ENCODE data around the gene FXN.
"Not testable (repeated sequence)": the region's sequence is repeated elsewhere in the genome, so short reads cannot be mapped to it uniquely, and the experiment has no call there.

FXN gene

GRCh38 chr9:69071059-69071458, 35.5 kb downstream of the FXN start:
- DNase-seq: no peak

DNA sequence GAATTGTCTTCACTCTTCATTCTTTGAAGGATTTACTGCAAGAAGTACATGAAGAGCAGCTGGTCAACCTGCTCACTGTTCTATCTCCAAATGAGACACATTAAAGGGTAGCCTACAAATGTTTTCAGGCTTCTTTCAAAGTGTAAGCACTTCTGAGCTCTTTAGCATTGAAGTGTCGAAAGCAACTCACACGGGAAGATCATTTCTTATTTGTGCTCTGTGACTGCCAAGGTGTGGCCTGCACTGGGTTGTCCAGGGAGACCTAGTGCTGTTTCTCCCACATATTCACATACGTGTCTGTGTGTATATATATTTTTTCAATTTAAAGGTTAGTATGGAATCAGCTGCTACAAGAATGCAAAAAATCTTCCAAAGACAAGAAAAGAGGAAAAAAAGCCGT, 37.6 kb downstream of the FXN start:
- no peak for DNase-seq

DNA sequence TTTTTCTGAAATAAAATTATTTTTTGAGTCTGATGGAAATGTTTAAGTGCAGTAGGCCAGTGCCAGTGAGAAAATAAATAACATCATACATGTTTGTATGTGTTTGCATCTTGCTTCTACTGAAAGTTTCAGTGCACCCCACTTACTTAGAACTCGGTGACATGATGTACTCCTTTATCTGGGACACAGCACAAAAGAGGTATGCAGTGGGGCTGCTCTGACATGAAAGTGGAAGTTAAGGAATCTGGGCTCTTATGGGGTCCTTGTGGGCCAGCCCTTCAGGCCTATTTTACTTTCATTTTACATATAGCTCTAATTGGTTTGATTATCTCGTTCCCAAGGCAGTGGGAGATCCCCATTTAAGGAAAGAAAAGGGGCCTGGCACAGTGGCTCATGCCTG, 39.2 kb downstream of the FXN start:
- no peak for DNase-seq

DNA sequence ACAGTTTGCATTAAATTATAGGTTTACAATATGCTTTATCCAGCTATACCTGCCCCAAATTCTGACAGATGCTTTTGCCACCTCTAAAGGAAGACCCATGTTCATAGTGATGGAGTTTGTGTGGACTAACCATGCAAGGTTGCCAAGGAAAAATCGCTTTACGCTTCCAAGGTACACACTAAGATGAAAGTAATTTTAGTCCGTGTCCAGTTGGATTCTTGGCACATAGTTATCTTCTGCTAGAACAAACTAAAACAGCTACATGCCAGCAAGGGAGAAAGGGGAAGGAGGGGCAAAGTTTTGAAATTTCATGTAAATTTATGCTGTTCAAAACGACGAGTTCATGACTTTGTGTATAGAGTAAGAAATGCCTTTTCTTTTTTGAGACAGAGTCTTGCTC, 41.0 kb downstream of the FXN start:
- DNase-seq: no peak

DNA sequence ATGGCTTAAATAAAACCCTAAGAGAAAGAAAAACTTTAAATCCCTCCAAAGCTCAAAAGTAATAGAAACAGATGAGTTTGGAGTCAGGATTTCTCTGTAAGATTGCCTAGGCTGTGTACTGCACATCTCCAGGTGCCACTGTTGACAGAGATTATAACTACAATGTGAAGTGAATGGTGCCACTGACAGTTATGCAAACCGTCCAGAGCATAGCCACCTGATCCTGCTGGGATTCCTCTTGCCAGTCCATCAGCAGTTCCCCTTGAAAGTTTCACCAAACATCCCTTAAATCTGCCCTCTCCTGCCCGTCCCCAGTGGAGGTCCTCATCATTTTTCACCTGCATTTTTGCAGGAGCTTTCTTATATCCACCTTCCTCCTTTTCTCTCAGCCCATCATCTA, 42.5 kb downstream of the FXN start:
- no peak for DNase-seq

DNA sequence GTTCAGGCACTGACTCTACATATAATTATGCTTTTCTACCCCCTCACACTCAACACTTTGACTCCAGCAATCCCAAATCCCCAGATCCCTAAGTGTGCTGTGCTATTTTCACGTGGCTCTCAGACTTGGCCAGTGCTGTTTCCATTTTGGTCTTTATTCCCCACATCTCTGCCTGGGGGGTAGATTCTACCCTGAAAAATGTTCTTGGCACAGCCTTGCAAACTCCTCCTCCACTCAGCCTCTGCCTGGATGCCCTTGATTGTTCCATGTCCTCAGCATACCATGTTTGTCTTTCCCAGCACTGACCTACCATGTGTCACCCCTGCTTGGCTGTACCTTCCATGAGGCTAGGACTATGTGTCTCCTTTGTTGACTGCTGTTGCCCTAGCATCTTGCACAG, 43.0 kb downstream of the FXN start:
- peak; percentile 56 for DNase-seq

DNA sequence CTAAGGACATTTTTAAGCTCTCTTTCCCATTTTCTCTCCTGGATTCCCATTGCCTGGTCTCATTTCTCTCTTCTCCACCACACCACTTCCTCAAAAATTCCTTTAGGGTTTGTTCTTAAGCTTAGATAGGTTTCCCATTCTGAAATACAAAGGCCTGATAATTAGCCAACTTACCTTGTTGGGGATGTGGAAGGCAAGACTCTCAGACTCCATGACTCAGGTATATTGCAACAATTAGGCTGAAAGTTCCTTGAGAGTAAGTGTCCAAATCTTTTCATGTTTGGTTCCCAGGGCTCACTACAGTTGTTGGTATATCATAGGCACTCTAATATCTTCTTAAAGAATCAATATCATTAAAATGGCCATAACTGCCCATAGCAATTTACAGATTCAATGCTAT, 43.6 kb downstream of the FXN start:
- no peak for DNase-seq

DNA sequence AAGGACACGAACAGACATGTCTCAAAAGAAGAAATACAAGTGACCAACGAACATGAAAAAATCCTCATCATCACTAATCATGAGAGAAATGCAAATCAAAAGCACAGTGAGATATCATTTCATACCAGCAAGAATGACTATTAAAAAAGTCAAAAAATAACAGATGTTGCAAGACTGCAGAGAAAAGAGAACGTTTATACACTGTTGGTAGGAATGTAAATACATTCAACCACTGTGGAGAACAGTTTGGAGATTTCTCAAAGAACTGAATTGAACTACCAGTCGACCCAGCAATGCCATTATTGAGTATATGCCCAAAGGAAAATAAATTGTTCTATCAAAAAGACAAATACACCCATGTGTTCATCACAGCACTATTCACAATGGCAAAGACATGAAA, 45.7 kb downstream of the FXN start:
- no peak for DNase-seq

- no peak for DNase-seq
These were observed 47.8 kb downstream of the FXN start for GRCh38 chr9:69083321-69083720.

DNA sequence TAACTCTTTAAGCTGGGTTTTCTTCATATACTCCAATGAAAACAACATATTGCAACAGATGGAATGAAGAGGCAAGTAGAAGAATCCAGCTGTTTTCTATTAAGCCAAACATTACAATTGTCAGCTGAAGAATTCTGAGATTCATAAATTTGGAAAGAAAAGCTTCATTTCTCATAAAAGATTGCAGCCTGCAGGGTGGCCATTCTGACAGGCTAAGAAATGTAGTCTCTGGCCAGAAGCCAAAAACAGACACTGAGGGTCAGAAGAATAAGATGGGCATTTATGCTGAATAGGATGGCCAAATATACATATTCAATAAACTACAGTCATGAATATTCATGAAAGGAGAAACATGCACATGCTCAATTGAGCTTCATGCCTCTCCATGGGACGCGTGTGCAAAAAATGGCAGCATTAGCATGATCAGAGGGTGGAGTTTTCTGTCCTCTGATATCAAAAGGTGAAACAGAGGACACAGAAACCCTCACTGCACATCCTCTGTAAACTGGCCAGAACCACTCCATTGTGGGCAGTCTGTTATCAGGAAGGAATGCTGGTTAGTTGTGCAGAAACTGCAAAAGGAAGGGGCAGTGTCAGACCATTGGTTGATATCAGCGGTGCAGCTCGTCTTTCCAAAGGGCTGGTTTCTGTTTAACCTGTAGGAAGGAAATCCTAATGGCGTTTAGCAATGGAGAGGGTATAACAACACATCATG, 50.2 kb downstream of the FXN start:
- peak; percentile 82 for DNase-seq

DNA sequence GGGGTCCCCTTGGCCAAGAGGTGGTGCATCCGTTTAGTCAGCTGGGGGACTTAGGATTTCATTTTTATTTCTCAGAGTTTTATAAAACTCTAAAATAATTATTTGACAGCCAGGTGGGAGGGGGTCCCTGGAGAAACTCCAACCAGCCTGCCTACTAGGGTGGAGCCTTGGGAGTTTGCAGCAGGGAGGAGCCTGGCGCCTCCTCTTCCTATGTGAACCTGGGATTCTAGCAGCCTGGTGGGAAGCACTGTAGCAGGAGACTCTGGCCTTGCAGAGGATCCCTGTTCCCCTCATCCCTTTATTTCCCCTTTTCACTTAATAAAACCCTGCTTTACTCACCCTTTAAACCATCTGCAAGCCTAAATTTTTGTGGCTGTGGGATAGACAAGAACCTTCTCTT, 50.8 kb downstream of the FXN start:
- no peak for DNase-seq

GRCh38 chr9:69086769-69087168, 51.2 kb downstream of the FXN start:
- no peak for DNase-seq

DNA sequence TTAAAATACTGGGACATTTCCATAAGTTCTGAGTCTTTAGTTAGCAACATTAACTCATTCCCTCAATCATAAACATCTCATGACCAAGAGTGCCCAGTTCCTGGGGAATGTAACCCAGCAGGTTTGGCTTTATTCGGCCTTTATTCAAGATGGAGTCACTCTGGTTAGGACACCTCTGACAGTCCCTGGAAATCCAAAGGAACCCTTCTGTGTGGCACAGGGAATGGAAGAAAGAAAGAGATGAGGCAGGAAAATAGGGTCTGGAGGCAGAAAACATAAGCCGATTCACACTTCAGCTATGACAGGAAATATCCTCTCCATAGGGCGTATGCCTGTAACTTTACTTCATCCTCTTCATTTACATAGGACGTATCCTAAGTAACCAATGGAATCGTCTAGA, 53.5 kb downstream of the FXN start:
- no peak for DNase-seq

DNA sequence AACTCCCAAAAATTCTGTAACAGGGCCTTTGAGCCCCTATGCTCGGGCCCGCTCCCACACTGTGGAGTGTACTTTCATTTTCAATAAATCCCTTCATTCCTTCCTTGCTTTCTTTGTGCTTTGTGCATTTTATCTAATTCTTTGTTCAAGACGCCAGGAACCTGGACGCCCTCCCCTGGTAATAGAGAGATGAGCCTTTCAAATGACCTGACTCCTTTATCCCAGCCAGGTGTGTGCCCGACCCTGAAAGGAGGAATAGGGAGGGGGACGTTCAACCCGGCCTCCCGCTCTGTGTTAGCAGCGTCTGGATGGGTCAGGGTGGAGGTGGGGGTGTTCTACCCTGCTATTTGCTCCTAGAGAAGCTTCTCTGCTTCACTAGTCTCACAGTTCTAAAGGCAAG, 53.9 kb downstream of the FXN start:
- DNase-seq: no peak

DNA sequence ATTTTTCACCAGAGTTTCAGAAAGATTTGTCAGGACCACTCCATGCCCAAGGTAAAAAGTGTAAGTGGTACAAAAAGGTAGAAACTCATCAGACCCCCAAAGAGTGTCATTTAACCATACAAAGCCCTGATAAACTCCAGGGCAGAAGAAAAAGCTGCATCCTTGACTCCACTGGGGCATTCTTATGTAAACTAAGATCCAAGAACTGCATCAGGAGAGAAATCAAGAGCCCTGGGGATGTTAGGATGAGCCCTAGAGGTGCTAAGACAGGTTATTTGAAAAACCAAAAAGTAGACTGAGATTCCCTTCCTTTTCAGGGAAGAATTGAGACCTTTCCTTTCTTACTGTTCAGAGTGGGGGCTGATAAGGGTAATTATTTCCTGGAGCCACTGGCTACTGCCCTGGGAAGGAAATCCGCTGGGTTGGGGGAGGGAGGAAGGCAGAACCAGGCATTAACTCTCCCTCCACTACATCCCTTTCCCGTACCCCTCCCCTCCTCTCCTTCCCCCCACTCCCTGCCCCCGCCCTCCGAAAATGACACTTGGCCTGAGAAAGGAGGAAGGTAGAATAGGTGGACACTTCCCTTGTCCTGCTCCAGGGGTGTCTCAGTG, 54.7 kb downstream of the FXN start:
- no peak for DNase-seq

- DNase-seq: no peak
These were observed 55.4 kb downstream of the FXN start for GRCh38 chr9:69090946-69091345.

DNA sequence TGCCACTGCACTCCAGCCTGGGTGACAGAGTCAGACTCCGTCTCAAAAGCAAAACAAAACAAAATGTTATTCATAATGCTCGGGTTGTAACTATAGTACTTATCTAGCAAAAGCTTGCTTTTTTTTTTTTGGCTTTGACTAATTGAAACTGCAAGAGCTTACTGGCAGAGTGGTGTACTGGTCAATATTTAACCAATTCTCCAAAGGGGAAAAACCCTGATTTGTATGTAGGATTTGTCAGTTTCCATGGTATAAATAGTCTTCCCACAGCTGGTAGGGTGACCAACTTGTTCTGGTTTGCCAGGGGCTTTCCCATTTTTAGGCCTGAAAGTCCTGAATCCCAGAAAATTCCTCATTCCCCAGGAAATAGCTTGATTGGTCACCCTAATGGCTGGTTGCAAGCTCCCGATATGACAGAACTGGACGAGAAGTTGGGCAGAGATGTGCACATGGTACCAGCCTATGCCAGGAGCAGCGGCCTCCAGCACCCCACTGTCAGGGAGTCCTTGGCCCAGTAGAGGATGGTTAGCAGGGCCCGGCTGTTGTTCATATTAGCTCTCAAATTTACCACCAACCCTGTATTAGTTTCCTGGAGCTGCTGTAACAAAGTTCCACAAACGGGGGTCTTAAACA, 58.0 kb downstream of the FXN start:
- DNase-seq: no peak

- not testable (repeated sequence) for DNase-seq
These were observed 59.0 kb downstream of the FXN start for GRCh38 chr9:69094361-69095135.

DNA sequence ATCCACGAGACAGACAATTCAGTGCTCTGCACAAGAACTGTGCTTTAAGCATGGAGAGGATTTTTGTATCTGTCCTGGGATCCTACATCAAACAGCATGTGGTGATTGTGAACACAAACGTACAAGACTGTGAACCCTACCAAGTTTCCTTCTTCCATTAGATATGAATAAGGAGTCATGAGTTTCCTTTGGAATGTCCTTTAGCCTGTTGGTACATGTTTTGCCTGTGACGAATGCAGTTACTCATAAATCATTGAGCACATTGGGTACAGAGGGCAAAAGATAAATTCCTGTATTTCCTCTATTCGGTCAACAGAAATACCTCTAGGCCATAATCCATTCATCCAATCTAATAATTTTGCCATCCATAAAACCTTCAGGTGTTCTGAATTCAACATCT, 61.5 kb downstream of the FXN start:
- DNase-seq: peak; percentile 74

DNA sequence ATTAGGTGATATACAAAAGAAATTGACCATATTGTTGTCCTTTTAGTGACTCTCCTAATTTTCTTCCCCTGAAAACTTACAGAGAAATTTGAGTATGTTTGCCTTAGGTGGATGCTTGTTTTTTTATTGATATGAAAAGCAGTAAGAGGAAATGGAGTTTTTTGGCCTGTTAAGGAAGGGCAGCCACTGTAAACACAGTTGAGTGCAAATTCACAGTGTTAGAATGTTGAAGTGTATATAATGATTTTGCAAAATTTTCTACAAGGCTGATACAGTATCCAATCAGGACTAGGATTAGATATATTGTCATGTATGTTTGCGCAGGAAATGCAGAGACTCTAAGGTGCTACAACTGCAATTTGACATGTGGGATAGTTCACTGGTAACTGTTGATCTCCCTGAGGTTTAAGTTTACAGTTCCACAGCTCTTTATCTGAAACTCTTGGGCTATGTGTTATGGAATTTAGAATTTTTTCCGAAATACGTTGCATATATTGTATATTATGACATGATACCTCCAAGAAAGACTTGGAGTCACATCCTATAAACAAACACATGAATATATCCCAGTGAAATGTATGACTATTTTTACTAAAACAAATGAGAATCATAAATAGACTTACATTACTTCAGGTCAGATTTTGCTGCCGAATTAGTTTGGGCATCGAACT, 62.5 kb downstream of the FXN start:
- no peak for DNase-seq

DNA sequence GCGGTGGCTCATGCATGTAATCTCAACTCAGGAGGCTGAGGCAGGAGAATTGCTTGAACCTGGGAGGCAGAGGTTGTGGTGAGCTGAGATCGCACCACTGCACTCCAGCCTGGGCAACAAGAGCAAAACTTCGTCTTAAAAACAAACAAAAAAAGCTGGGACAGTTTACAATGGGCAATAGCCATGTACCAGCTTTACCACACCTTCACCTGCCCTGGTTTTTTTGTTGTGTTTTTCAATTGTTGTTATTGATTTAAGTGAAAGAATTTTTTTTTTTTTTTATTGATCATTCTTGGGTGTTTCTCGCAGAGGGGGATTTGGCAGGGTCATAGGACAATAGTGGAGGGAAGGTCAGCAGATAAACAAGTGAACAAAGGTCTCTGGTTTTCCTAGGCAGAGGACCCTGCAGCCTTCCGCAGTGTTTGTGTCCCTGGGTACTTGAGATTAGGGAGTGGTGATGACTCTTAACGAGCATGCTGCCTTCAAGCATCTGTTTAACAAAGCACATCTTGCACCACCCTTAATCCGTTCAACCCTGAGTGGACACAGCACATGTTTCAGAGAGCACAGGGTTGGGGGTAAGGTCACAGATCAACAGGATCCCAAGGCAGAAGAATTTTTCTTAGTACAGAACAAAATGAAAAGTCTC, 67.9 kb downstream of the FXN start:
- DNase-seq: not testable (repeated sequence)

- no peak for DNase-seq
These were observed 69.4 kb downstream of the FXN start for GRCh38 chr9:69104830-69105527.
